Measurements from ENCODE around the gene MAP3K8.

- no peak for TF ChIP-seq POLR2A (IDR thresholded peaks at IDR 0.05; ENCODE audit: low read depth, low read length)
- no peak for TF ChIP-seq MAX (IDR thresholded peaks at IDR 0.05; ENCODE audit: low read depth, low read length)
- no peak for TF ChIP-seq NFYB (IDR thresholded peaks at IDR 0.05; ENCODE audit: insufficient read depth, low read depth, low read length)
- TF ChIP-seq CEBPB (IDR thresholded peaks at IDR 0.05; ENCODE audit: borderline replicate concordance in 1 of 2, low read depth in 2 of 2, low read length in 2 of 2), result no peak
- no peak for TF ChIP-seq NRF1 (conservative IDR thresholded peaks at IDR 0.05; ENCODE audit: low read depth, low read length)
- no peak for TF ChIP-seq ASH2L (IDR thresholded peaks at IDR 0.05; ENCODE audit: borderline replicate concordance, low read depth)
- TF ChIP-seq RELA (IDR thresholded peaks at IDR 0.05; ENCODE audit: borderline replicate concordance, partially characterized antibody), result no peak
Observed at GRCh38 chr10:30436671-30437030, 2.7 kb downstream of the MAP3K8 start.
